HG02623 (cell line): ENCODE measurements around the gene YJEFN3.

ENCODE experiments used
- ATAC-seq: cut with Tn5 transposase; IDR thresholded peaks from one replicate; pipeline ENCODE4 v1.9.1; 2021; ENCODE audit warnings: moderate library complexity; ENCODE audit not compliant: unreplicated experiment

YJEFN3 gene

DNA sequence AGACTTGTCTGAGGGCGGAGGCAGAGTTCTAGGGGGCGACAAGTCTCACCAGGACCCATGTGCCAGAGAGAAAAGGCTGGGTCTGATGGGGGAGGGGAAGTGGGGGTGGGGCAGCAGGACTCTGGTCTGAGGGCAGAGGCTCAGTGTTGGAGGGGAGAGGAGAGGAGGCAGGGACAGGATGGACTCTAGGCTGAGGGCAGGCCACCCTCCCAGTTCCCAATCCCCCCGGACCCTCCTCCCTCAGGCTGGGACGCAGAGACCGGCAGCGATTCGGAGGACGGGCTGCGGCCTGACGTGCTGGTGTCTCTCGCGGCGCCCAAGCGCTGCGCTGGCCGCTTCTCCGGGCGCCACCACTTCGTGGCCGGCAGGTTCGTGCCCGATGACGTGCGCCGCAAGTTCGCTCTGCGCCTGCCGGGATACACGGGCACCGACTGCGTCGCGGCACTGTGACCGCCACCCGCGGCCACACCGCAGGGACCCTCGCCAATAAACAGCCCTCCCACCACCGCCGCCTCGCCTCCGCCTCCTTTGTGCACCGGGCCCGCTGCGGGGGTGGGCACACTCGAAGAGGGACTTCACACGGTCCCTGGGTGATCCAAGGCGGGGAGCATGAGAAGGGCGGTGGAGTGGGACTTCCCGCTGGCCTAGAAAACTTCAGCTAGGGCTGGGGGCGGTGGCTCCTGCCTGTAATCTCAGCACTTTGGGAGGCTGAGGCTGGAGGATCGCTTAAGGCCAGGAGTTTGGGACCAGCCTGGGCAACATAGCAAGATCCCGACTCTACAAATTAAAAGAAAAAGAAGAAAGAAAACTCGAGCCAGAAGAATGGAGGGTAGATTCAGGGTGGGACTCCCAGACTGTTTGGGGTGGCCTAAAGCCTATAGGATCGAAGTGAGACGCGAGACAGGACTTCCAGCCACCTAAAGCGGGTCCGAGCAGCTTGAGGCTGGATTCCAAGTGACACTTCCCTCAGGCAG, 8.7 kb downstream of the YJEFN3 start:
- ATAC-seq: no peak

GRCh38 chr19:19538061-19538784, 9.5 kb downstream of the YJEFN3 start, which contains the start of gene CILP2:
TSS of gene CILP2 (plus strand) at chr19:19538265. CDS start at chr19:19538350, 85 bp downstream.
- no peak for ATAC-seq

- ATAC-seq: no peak
Observed at GRCh38 chr19:19538785-19539166, 10.1 kb downstream of the YJEFN3 start.

GRCh38 chr19:19539698-19540063, 11.0 kb downstream of the YJEFN3 start:
- no peak for ATAC-seq

DNA sequence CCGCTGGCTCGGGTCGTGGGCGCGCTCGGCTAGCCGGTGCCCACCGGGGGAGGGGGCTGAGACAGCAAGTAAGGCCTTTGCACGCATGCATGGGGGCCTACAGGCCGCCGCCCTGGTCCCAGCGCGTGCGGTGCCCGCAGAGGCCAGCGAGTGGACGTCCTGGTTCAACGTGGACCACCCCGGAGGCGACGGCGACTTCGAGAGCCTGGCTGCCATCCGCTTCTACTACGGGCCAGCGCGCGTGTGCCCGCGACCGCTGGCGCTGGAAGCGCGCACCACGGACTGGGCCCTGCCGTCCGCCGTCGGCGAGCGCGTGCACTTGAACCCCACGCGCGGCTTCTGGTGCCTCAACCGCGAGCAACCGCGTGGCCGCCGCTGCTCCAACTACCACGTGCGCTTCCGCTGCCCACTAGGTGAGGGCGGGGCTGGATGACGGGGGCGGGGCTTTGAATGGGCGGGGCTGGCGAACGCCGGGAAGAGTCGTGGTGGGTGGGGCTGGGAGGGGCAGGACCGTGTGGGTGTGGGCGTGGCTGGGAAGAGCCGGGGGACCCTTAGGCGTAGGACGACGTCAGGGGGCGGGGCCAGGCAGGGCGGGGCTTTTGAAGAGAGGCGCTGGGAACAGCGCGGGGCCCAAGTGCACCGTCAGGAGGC, 11.5 kb downstream of the YJEFN3 start:
- no peak for ATAC-seq

DNA sequence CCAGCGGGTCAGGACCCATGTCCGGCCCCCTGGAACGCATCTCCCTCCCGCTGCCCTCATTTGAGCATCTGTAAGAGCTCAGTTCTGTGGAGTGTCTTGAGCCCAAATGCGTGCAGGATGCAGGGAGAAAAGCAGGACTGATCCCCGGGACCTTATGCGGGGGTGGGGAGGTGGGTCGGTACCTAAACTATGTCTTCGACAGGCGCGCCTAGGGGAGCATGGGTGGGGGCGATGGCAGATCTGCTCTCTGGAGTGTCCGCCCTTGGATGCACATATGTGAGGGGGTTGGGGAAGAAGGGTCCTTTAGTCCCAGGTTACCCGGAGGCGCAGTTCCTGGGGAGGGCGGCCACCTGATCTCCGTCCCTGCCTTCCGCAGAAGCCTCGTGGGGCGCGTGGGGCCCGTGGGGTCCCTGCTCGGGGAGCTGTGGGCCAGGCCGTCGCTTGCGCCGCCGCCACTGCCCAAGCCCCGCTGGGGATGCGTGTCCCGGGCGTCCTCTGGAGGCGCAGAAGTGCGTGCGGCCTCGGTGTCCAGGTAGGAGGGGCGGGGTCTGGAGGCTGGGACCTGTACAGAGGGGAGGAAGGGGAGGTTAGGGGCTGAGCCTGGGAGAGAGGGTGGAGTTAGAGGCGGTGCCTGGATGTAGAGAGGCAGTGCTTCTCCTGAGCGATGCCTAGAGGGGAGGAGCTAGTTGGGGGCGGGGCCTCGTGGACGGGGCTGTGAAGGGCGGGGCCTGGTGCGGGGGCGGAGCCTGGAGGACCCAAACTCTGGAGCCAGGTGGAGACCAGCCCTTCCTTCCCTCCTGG, 12.2 kb downstream of the YJEFN3 start:
- no peak for ATAC-seq

DNA sequence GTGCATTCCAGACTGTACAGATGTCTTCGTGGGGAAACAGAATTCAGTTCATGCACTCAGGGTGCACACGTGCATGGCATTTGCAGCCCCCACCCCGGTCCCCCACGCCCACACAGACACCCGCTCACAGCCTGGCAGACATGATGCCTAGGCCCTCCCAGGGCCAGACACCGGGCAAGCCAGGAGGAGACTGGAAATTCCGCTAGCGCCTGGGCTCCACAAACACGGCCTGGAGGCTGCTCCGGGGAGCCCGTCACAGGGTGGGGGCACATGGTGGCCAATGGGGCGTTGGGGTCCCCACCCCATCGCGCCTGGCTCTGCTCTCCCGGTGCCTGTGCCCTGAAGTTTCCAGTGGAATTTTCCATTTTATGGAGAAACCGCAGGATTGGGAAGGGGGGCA, 12.9 kb downstream of the YJEFN3 start:
- no peak for ATAC-seq

DNA sequence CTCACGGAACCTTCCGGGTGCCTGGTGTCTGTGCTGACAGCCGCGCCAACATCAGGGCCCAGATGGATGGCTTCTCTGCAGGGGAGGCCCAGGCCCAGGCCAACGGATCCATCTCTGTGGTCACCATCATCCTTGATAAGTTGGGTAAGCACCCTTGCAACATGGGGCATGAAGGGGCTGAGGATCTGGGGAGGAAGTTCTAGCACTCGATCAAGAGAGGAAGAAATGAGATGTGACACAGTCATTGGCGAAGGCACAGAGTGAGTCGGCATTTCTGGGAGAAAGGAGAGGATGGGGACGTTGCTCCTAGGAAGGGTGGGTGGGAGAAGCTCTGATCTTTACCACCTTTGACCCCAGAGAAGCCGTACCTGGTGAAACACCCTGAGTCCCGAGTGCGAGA, 13.8 kb downstream of the YJEFN3 start:
- no peak for ATAC-seq

DNA sequence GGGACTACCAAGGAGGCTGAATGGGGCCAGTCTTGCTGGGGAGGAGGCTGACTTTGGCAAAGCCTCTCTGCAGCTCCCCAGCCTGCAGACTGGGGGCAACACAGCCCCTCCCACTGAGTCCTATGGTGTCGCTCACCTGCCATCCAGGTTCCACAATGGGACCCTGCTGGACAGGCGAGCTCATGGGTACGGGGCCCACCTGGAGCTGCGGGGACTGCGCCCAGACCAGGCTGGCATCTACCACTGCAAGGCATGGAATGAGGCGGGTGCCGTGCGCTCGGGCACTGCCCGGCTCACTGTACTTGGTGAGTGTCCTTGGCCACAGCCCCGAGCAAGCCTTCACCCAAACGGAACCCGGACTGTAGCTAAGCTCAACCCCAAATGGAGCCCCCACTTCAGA, 14.4 kb downstream of the YJEFN3 start:
- ATAC-seq: no peak

GRCh38 chr19:19543640-19544039, 14.9 kb downstream of the YJEFN3 start:
- ATAC-seq: no peak

GRCh38 chr19:19544257-19544953, 15.7 kb downstream of the YJEFN3 start:
- no peak for ATAC-seq

GRCh38 chr19:19544954-19545591, 16.4 kb downstream of the YJEFN3 start:
- no peak for ATAC-seq

- ATAC-seq: no peak
Observed at GRCh38 chr19:19545707-19546106, 17.0 kb downstream of the YJEFN3 start.

- ATAC-seq: no peak
Observed at GRCh38 chr19:19546751-19547162, 18.0 kb downstream of the YJEFN3 start.

DNA sequence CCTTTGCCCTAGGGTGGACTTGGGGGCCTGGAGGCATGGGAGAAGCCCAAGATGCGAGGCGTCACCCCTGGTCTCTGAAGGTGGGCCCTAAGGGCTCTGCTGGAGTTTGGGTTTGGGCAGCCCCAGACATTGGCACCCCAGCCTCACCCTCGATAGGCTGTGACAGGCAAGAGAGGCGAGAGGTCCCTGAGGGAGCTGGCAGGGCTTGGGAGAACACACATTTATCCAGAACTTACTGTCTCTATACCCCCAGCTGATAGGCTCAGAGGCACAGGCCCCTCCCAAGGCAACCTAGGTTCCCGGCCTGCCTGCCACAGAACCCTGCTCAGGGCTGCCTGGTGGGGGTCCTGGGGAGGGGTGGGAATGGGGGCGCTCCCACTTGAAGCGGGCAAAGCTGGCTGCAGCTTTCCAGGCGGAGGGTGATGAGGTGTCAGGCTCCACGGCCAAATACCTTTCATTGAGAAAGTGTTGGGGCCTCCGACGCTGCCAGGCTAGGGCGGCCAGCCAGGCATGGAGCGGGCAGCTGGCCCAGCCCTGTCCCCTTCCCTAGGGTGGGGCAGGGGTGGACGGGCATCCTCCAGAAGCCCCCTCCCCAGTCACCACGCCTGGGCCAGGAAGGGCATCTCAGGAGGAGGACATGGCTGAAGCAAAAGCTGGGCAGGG, 19.1 kb downstream of the YJEFN3 start:
- ATAC-seq: no peak

- no peak for ATAC-seq
Observed at GRCh38 chr19:19548915-19549759, 20.4 kb downstream of the YJEFN3 start.

GRCh38 chr19:19549804-19550464, 21.2 kb downstream of the YJEFN3 start:
- ATAC-seq: no peak

DNA sequence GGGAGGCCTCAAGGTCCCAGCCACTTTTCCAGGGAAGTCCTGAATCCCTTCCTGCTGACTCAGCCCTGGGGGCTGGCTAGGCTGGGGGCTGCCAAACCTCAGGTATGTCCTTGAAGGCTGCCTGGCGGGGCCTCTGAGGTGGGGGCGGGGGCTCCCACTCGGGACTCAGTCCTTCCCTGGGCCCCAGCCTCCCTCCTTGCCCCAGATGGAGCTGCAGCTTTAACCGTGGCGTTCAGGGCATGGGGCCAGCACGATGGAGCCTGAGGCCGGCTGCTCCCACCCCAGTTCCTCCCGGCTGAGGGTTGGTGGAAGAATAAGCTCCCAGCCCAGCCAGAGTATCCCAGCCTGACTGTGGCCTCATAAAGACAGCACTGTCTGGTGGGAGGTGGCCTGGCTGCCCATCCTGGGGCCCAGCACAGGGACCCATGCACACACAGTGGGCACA, 21.8 kb downstream of the YJEFN3 start:
- ATAC-seq: no peak
